Endothelial cell of hepatic sinusoid (primary cell): ENCODE measurements around the gene RPS13.
"Not testable (repeated sequence)": the region's sequence is repeated elsewhere in the genome, so short reads cannot be mapped to it uniquely, and the experiment has no call there.

Experiments
- in situ Hi-C: cut with HindIII; loops from 2 replicates; pipeline ENCODE4 v1.10.0; 2017; ENCODE audit warnings: low sequenced_read_pairs

The RPS13 gene

GRCh38 chr11:17036666-17037658 is 40.5 kb downstream of the RPS13 start:
- in situ Hi-C loops = no loop called here

DNA sequence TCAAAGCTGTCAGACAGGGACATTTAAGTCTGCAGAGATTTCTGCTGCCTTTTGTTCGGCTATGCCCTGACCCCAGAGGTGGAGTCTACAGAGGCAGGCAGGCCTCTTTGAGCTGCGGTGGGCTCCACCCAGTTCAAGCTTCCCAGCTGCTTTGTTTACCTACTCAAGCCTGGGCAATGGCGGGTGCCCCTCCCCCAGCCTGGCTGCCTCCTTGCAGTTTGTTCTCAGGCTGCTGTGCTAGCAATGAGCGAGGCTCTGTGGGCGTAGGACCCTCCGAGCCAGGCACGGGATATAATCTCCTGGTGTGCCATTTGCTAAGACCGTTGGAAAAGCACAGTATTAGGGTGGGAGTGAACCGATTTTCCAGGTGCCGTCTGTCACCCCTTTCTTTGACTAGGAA is 43.4 kb downstream of the RPS13 start:
- in situ Hi-C loops = not testable (repeated sequence)

DNA sequence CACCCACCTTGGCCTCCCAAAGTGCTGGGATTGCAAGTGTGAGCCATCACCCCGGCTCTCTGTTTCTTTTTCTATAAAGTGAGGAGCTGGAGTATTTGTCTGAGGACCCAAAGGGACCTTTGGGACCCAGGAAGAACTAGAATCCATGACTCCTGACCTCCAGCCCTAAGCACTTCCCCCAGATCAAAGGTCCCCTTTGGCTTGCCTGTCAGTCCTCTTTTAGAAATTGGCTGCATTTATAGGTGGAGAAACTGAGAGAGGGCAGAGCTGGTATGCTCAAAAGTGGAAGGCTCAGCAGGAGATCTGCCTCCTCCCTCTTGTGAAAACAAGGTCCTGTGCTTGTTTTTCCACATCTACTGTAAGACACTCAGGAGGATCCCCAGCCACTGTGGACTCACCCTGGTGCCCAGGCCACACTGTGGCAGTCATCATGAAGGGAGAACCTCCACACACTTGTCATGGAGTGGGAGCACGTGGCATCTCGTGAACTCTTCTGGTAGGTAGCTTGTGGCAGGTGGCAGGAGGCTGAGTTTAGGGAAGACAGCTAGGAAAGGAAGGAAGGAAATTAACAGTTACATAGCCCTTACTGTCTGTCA is 50.9 kb downstream of the RPS13 start:
- in situ Hi-C loops = no loop called here

- in situ Hi-C loops = no loop called here
Measured at GRCh38 chr11:17024924-17025323, 52.5 kb downstream of the RPS13 start.
